HG02571 (cell line): ENCODE measurements around the gene GCN1.

Experiments
- ATAC-seq: cut with Tn5 transposase; IDR thresholded peaks from one replicate; pipeline ENCODE4 v1.9.1; 2021; ENCODE audit warnings: mild to moderate bottlenecking, moderate library complexity; ENCODE audit not compliant: unreplicated experiment

GCN1 gene

DNA sequence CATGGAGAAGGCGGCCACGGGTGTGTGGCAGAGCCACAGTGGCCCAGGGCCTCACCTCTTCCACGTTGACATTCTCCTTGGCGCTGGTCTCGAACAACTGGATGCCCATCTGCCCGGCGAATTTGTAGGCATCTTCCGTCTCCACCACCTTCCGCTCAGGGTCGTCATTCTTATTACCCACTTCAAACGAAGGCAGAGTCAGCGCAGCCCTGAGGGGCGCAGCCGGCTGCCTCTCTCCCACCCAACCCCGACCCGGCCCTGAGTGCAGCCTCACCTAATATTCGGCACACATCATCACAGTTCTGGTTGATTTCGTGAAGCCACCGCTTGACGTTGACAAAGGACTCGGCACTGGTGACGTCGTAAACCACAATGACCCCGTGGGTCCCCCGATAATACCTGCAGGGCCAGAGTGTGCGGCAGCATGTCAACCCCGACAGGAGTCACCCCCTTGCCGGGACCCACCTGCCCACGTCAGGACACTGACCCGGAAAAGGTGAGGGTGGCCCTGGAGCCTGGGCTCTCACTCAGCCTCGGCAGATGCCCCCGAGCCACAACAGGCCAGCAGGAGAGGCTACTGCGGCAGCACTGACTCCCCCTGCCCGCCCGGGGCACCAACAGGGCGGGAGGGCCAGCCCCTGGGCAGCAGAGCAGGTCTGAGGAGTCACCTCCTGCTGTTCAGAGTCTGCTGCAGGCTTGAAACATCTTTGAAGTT is 95.6 kb downstream of the GCN1 start:
- no peak for ATAC-seq

GRCh38 chr12:120096671-120097202 is 97.8 kb downstream of the GCN1 start:
- no peak for ATAC-seq

- ATAC-seq: no peak
These were observed 98.8 kb downstream of the GCN1 start for GRCh38 chr12:120095736-120096135.

- no peak for ATAC-seq
These were observed 99.2 kb downstream of the GCN1 start for GRCh38 chr12:120095331-120095730.

- ATAC-seq: no peak
These were observed 100.0 kb downstream of the GCN1 start for GRCh38 chr12:120094485-120094884.

- no peak for ATAC-seq
These were observed 100.7 kb downstream of the GCN1 start for GRCh38 chr12:120093592-120094355.

DNA sequence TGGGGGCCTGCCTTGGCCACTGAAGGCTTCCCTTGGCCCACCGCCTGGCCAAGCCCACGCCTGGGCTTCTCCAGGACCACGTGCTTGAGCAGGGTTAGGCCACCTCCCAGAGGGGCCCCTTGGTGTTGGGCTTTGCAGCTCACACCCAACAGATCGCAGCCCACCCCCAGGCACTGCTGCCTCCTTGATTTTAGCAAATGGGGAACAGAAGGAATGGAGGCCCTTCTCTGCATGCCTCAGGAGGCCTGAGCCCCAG is 101.3 kb downstream of the GCN1 start:
- no peak for ATAC-seq

DNA sequence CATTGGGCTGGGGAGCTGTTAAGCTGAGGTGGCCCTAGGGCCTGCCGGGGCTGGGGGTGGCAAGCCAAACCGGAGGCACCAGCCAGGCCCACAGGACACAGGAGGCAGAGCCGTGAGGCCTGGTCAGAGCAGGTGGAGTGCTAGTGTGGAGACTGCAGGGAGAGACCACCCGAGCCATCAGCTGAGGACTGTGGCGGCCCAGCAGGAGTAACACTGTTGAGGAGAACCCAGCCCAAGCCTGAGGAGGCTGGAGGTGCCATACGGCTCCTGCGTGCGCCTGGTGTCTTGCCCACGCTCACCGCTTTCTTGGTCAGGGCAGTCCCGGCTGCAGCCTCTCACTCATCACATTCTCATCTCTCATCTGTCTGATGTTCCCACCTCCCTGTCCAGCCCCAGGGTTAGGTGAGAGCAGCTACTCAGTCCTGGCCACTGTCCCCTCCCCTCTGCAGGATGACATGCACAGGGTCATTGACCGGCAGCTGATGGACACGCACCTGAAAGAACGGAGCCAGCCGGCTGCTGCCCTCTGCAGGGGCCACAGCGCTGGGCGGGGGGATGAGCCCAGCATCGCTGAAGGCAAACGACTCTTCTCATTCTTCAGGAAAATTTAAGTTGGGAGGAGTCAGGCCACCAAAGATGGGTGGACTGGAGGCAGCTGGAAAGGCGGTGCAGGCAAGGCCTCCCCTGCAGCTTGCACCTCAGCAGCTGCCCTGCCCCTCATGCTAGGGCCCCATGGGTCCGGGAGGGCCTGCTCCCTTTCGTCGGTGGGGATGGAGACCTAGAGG is 101.8 kb downstream of the GCN1 start:
- no peak for ATAC-seq

GRCh38 chr12:120091371-120092090 is 103.0 kb downstream of the GCN1 start:
- no peak for ATAC-seq

- no peak for ATAC-seq
These were observed 103.8 kb downstream of the GCN1 start for GRCh38 chr12:120090626-120091295.

DNA sequence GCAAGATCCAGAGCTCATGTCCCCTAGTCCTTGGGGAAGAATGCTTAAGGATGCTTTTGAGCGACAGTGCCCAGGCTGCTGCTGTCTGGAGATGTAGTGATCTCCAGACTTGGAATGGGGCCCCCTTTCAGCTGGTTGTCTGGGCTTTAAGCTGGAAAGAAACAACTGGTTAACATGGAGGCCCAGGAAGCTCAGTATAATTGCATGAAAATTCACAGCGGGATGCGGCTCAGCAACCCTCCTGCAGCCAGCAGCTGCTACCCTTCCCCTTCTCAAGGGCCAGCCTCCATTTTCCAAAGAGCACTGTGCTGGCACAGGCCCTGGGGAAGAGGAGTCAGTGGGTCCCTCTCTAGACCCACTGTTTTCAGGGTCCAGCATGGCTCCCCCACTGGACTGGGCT is 104.3 kb downstream of the GCN1 start:
- no peak for ATAC-seq

GRCh38 chr12:120089796-120090195 is 104.7 kb downstream of the GCN1 start:
- ATAC-seq: no peak

DNA sequence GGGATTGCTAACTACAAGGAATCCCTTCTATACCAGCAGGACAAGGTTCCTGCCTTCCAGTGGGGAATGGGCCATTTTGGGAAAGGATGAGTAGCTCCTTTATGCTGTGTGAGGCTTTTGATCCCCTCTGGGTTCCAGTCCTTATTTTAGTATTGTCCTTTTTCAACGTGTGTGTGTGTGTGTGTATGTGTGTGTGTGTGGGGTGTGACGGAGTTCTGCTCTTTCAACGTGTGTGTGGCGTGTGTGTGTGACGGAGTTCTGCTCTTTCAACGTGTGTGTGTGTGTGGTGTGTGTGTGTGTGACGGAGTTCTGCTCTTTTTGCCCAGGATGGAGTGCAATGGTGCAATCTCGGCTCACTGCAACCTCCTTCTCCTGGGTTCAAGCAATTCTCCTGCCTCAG is 105.4 kb downstream of the GCN1 start:
- ATAC-seq: no peak

DNA sequence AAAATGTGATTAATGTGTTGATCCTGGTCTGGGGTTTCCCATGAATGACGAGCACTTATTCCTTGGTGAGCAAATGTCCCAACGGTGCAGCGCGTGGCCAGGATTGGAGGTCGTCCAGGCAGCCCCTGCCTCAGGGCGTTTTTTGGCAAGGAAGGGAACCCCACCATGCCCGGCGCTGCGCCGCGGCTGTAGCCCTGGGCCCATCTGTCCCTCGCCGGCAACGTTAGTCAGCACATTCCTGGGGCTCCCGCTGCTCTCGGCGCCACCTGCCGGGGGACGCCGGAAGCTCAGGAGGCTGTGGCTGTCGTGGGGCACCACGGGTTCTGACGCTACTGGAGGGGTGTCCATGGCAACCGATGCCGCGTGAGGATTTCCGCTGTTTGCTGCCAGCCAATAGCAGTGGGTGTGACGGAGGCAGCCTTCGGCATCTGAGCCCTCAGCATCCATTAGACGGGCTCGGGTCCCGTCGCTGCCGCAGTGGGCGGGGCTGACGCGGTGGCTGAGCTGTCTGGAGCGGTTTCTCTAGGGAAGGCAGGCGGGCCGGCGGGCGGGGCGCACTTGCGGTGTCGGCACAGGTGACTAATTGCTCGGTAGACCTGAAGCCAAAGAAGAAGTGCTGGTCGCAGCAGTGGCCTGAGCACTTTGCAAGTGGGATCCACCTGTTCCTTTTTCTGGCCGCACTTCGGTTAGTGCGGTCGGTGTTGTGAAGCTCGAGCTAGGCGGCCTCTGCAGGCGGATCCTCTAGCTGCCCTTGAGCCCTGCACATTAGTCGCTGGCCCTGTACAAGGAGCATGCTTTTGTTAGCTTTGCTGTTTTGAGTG is 107.5 kb downstream of the GCN1 start:
- ATAC-seq: peak; percentile 98

DNA sequence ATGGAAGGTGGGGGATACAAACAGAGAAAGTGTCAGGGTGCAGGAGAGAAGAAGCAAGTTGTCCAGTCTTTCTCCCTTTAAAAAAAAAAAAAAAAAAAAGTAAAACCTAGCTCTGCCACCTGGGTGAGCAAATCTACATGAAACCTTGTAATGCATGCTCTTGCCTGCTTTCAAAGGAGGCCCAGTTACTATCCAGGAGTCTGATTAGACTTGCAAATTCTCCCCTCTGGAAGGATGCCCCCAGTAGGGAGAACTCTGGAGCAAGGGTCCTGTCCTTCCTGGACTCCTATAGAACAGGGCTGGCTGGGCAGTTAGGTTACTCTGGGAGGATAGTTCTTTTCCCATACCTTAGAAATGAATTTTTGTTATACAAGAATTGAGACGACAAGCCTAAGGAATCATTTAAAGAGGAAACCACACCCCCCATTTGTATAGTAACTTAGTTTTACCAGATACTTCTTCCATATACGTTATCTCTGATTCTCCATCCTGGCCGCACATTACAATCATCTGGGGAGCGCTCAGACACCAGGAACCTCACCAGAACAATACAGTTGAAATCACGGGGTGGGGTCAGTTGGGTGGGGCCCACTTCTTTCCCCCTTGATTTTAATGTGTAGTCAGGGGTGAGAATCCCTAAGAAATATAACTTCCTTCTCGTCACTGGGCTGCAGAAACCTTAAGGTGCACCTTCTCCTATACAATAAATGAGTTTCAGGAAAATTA is 108.4 kb downstream of the GCN1 start:
- no peak for ATAC-seq

- no peak for ATAC-seq
These were observed 112.9 kb downstream of the GCN1 start for GRCh38 chr12:120081641-120082040.

DNA sequence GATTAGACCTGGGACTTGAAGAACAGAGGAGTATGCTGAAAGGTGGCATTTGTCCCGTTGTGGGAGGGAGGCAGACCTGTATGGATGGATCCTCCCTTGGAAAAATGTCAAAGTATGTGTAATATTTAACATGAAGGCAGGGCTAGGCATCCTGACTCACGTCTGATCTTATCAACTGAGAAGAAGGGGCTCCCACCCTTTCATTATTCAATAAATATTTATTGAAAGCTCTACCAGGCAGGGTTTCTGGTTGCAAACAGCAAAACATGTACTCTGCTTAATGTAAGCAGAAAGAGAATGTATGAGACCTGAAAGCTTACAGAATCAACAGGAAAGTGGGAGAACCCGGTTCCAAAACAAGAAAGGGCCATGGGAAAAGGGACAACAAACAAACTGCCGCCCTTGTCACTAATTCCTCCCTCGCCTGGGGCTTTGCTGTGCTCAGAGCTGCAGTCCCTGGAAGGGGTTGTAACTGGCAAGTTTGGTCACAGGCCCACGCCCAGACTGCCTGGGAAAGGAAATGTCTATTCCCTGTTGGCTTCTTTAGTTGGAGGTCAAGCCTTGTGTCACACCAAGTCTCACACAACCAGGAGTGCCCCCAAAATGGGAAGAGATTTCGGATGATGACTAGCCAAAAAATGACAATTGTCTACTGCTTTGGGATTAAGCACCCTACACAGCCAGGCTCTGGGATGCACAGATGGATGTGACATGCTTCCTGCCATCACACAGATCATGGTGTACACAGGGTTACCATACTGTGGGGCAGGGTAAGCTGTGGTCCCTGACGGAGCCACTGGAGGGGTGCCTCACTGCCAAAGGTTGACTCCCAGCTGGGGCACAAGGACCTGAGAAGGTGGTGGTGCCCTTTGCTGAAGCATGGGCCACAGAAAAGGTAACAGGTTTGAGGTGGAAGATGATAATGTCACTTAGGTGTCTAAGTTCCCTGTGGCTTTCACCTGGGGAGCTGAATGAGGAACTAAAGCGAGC is 114.8 kb downstream of the GCN1 start:
- ATAC-seq: no peak

DNA sequence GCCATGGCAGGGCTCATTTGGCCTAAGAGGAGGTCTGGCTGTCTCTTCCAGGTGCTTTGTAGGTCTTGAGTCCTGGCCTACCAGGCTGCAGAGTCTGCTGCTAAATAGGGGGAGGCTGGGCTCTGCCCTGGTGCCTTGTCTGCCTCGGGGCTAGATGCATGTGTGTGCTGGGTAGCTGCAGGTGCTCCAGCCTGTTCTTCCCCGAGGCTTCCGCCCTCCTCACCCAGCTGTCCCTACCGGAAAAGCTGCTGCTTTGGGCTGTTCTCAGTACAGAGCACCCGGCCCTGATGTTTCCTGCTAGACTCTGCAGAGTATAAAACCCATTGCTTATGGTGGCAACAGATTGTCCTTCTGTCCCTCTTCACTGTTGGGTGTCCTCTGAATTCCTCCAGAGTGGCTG is 115.6 kb downstream of the GCN1 start:
- ATAC-seq: no peak
